SU-DHL-6 (cell line): Measurements from ENCODE around the gene CPT1B.
"Not testable (repeated sequence)": the region's sequence is repeated elsewhere in the genome, so short reads cannot be mapped to it uniquely, and the experiment has no call there.

ENCODE experiments used
- H2AFZ ChIP-seq: fragments of 200-600 bp; sonication (generic); 2 replicates; pipeline ENCODE4 v1.6.1; 2014; ENCODE audit warnings: low read depth, mild to moderate bottlenecking, moderate library complexity, mixed read lengths, antibody characterized with exemption, low read length; ENCODE audit not compliant: severe bottlenecking
- H3F3A ChIP-seq: fragments of 200-600 bp; shearing (Covaris generic); 2 replicates; pipeline ENCODE4 v1.6.0; 2016; ENCODE audit warnings: antibody characterized with exemption, mild to moderate bottlenecking; ENCODE audit not compliant: insufficient read depth
- H3K27ac ChIP-seq: fragments of 200-600 bp; sonication (generic); 2 replicates; pipeline ENCODE4 v1.5.1; 2016; ENCODE audit warnings: low read depth, mild to moderate bottlenecking, low read length, moderate library complexity, mixed read lengths
- H3K27me3 ChIP-seq: fragments of 200-600 bp; sonication (generic), shearing (Covaris generic); 2 replicates; pipeline ENCODE4 v1.6.0; 2014; ENCODE audit warnings: mild to moderate bottlenecking, low read length
- H3K36me3 ChIP-seq: fragments of 200-600 bp; sonication (generic); 2 replicates; pipeline ENCODE4 v1.6.1; 2014; ENCODE audit warnings: mild to moderate bottlenecking, low read length, mixed read lengths
- H3K4me2 ChIP-seq: fragments of 300-600, 200-600 bp; shearing (Covaris generic), sonication (generic); 2 replicates; pipeline ENCODE4 v1.6.0; 2014; ENCODE audit warnings: low read length, low read depth, mild to moderate bottlenecking; ENCODE audit not compliant: poor library complexity, severe bottlenecking
- H3K4me3 ChIP-seq: fragments of 200-600 bp; sonication (generic); 2 replicates; pipeline ENCODE4 v1.5.1; 2014; ENCODE audit warnings: antibody characterized with exemption, low read length, mild to moderate bottlenecking, mixed read lengths; ENCODE audit not compliant: insufficient read depth, poor library complexity, severe bottlenecking
- H3K79me2 ChIP-seq: fragments of 200-600 bp; sonication (generic); 2 replicates; pipeline ENCODE4 v1.6.1; 2014; ENCODE audit warnings: mild to moderate bottlenecking, low read length, moderate library complexity; ENCODE audit not compliant: insufficient read depth
- H3K9ac ChIP-seq: fragments of 200-600 bp; sonication (generic); 2 replicates; pipeline ENCODE4 v1.7.0; 2014; ENCODE audit warnings: mild to moderate bottlenecking, low read length
- H3K9me2 ChIP-seq: fragments of 200-600 bp; sonication (generic); replicated peaks from 2 replicates; pipeline ENCODE4 v1.6.1; 2014; ENCODE audit warnings: low read length; ENCODE audit not compliant: insufficient read depth
- H3K9me3 ChIP-seq: fragments of 200-600 bp; sonication (generic); 2 replicates; pipeline ENCODE4 v1.6.1; 2014; ENCODE audit warnings: low read length, mixed read lengths; ENCODE audit not compliant: insufficient read depth
- H4K20me1 ChIP-seq: fragments of 200-600 bp; sonication (generic); 2 replicates; pipeline ENCODE4 v1.6.1; 2014; ENCODE audit warnings: low read depth, mild to moderate bottlenecking, antibody characterized with exemption, low read length, moderate library complexity, mixed read lengths
- EZH2phosphoT487 ChIP-seq: fragments of 200-600 bp; sonication (generic), shearing (Covaris generic); conservative IDR thresholded peaks from 2 replicates; pipeline ENCODE4 v1.6.1; 2018; ENCODE audit warnings: mild to moderate bottlenecking, antibody characterized with exemption, low read length, moderate library complexity, mixed read lengths
- TF ChIP-seq, protein P1 (sequence below): fragments of 200-600 bp; sonication (generic); IDR thresholded peaks from one replicate; pipeline ENCODE4 v1.5.1; 2017; ENCODE audit warnings: antibody characterized with exemption, mild to moderate bottlenecking, low read length, moderate library complexity; ENCODE audit not compliant: insufficient read depth, poor library complexity, severe bottlenecking

The CPT1B gene

GRCh38 chr22:50521710-50522109 is 56.5 kb downstream of the CPT1B start:
- H4K20me1 ChIP-seq: no peaks in the 10 kb centered on the region
- H3K9me2 ChIP-seq: no peaks in the 10 kb centered on the region

DNA sequence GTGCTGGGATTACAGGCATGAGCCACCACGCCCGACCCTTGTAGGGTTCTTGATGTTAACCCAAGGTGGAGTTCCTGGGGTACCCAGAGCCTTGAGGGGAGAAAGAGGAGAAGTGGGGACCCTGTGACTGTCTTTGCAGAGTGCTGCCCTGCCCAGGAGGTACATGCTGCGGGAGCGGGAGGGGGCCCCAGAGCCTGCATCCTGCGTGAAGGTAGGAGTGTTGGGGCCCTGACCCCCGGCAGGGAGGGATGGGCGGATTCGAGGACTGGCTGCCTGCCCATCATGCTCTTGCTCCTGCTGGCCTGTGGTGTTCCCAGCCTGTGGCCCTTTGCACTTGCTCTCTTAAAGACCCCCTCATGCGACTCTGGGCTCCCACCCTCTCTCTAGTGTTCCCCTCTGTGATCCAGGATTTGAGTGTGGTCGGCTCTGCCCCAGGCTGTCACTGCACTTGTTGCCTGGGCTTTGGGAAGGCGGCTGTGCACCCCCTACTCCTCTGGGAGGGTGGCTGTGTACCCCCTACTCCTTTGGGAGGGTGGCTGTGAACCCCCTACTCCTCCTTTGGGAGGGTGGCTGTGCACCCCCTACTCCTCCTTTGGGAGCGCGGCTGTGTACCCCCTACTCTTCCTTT is 57.3 kb downstream of the CPT1B start:
- H3K36me3 ChIP-seq: no peaks in the 10 kb centered on the region

More at GRCh38 chr22:50521710-50522109, 56.5 kb downstream of the CPT1B start:
- Histone ChIP-seq H2AFZ (no peak overlapping the region), H3K79me2 (peaks cover 11% of the 10 kb centered on the region; the same call in 1 of the 2 replicates), H3K4me3 (no peak overlapping the region), H3F3A (no peaks in the 10 kb centered on the region), H3K36me3 (no peaks in the 10 kb centered on the region), H3K27ac (no peak overlapping the region), H3K4me2 (no peak overlapping the region), H3K9ac (no peak overlapping the region), H3K27me3 (no peaks in the 10 kb centered on the region), H3K9me3 (no peaks in the 10 kb centered on the region)
- no peak for TF ChIP-seq EZH2phosphoT487

DNA sequence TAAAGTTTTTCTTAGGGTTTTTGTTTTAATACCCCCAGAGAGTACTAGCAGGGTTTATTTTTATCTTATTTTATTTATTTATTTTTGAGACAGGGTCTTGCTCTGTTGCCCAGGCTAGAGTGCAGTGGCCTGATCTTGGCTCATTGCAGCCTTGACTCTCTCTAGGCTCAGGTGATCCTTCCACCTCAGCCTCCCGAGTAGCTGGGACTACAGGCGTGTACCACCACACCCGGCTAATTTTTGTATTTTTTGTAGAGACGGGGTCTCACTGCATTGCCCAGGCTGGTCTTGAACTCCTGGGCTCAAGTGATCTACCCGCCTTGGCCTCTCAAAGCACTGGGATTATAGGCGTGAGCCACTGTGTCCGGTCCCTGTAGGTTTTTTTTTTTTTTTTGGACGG is 58.0 kb downstream of the CPT1B start:
- H3K27me3 ChIP-seq, H2AFZ ChIP-seq, H3K4me3 ChIP-seq, H3K27ac ChIP-seq, H3F3A ChIP-seq, H3K4me2 ChIP-seq, H3K36me3 ChIP-seq, H3K9me3 ChIP-seq, H3K9me2 ChIP-seq, H4K20me1 ChIP-seq, H3K9ac ChIP-seq: not testable (repeated sequence)
- H3K79me2 ChIP-seq: peaks cover 23% of the 10 kb centered on the region

More for the DNA sequence above, 57.3 kb downstream of the CPT1B start:
- Histone ChIP-seq H3K27me3 (no peaks in the 10 kb centered on the region), H3K4me2 (no peak overlapping the region), H3K4me3 (no peak overlapping the region), H3F3A (no peaks in the 10 kb centered on the region), H3K9ac (no peak overlapping the region), H3K27ac (no peak overlapping the region), H2AFZ (no peak overlapping the region), H3K9me2 (no peaks in the 10 kb centered on the region), H4K20me1 (no peaks in the 10 kb centered on the region), H3K79me2 (peaks cover 19% of the 10 kb centered on the region), H3K9me3 (no peaks in the 10 kb centered on the region)
- TF ChIP-seq, protein P1, sequence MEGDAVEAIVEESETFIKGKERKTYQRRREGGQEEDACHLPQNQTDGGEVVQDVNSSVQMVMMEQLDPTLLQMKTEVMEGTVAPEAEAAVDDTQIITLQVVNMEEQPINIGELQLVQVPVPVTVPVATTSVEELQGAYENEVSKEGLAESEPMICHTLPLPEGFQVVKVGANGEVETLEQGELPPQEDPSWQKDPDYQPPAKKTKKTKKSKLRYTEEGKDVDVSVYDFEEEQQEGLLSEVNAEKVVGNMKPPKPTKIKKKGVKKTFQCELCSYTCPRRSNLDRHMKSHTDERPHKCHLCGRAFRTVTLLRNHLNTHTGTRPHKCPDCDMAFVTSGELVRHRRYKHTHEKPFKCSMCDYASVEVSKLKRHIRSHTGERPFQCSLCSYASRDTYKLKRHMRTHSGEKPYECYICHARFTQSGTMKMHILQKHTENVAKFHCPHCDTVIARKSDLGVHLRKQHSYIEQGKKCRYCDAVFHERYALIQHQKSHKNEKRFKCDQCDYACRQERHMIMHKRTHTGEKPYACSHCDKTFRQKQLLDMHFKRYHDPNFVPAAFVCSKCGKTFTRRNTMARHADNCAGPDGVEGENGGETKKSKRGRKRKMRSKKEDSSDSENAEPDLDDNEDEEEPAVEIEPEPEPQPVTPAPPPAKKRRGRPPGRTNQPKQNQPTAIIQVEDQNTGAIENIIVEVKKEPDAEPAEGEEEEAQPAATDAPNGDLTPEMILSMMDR: no peak
- no peak for TF ChIP-seq EZH2phosphoT487

- Histone ChIP-seq H3K9ac (no peak overlapping the region), H3K4me2 (no peak overlapping the region), H3K9me2 (no peaks in the 10 kb centered on the region), H3K4me3 (no peak overlapping the region), H3K9me3 (no peaks in the 10 kb centered on the region), H3K36me3 (no peaks in the 10 kb centered on the region), H2AFZ (no peak overlapping the region), H4K20me1 (no peaks in the 10 kb centered on the region), H3F3A (no peaks in the 10 kb centered on the region), H3K27me3 (no peaks in the 10 kb centered on the region), H3K79me2 (peaks cover 25% of the 10 kb centered on the region), H3K27ac (no peak overlapping the region)
- TF ChIP-seq EZH2phosphoT487: no peak
- TF ChIP-seq, protein P1: no peak
Measured at GRCh38 chr22:50519151-50519550, 59.1 kb downstream of the CPT1B start.
